ENCODE data around the gene KRT7.

KRT7 gene

GRCh38 chr12:52293926-52294325, 60.9 kb downstream of the KRT7 start:
- H3K4me3 ChIP-seq (ENCODE audit: low read depth, low read length), result no peak overlapping the region
- DNase-seq (ENCODE audit: low read depth), result no peak
- TF ChIP-seq CTCF (IDR thresholded peaks at IDR 0.05; ENCODE audit: insufficient read depth, low read depth, low read length, missing control alignments), result no peak

- TF ChIP-seq CTCF (IDR thresholded peaks at IDR 0.05; ENCODE audit: insufficient read depth, low read depth, low read length, missing control alignments), result no peak
- no peak overlapping the region for H3K4me3 ChIP-seq (ENCODE audit: low read depth, low read length)
- DNase-seq (ENCODE audit: low read depth), result no peak
Observed at GRCh38 chr12:52294803-52295202, 61.8 kb downstream of the KRT7 start.

- DNase-seq (ENCODE audit: low read depth), result no peak
- no peak overlapping the region for H3K4me3 ChIP-seq (ENCODE audit: low read depth, low read length)
- TF ChIP-seq CTCF (IDR thresholded peaks at IDR 0.05; ENCODE audit: insufficient read depth, low read depth, low read length, missing control alignments), result no peak
Observed at GRCh38 chr12:52295663-52296062, 62.6 kb downstream of the KRT7 start.

- TF ChIP-seq CTCF (IDR thresholded peaks at IDR 0.05; ENCODE audit: insufficient read depth, low read depth, low read length, missing control alignments), result no peak
- no peak for DNase-seq (ENCODE audit: low read depth)
- H3K4me3 ChIP-seq (ENCODE audit: low read depth, low read length), result no peak overlapping the region
Observed at GRCh38 chr12:52296572-52297215, 63.7 kb downstream of the KRT7 start.

Measured in GM12865 (cell line).